Tibial nerve (tissue), 3 donors: ENCODE measurements around the gene MYH7.

Source experiments
- CTCF ChIP-seq, 5 experiments: fragments of 200-600 bp in 3 of 5; fragments of 450-650 bp in 2 of 5; sonication (generic) in 3 of 5; IDR thresholded peaks; one replicate each; pipeline ENCODE4 v1.5.1; 2016 to 2019; ENCODE audit warnings: antibody characterized with exemption in 5 of 5, mild to moderate bottlenecking in 3 of 5, moderate library complexity in 2 of 5
- POLR2A ChIP-seq, 2 donors: fragments of 450-650 bp; IDR thresholded peaks; one replicate each; pipeline ENCODE4 v1.6.1; 2017; ENCODE audit warnings: antibody characterized with exemption in 2 of 2, mild to moderate bottlenecking in 2 of 2, moderate library complexity in 2 of 2

- no peak for TF ChIP-seq CTCF (IDR thresholded peaks at IDR 0.05)
- TF ChIP-seq POLR2A (IDR thresholded peaks at IDR 0.05), result no peak
Observed at GRCh38 chr14:23414906-23415820, 20.3 kb downstream of the MYH7 start.
